Lower lobe of right lung (tissue), 2 donors: Measurements from ENCODE around the gene AHI1. TPM values are rescaled to one million over a fixed set of nuclear protein-coding genes. Genes with fewer than 3 reads are reported as not detected.

Experiments used
- ATAC-seq, 2 donors: fragments of 200-7000 bp; cut with Tn5 transposase; one replicate each; pipeline ENCODE4 v1.9.1; 2020 to 2022; ENCODE audit warnings: mild to moderate bottlenecking in 2 of 2, moderate library complexity in 2 of 2
- DNase-seq: peaks from one replicate; pipeline ENCODE4 v3.0.0-alpha.2; 2020
- H3K27ac ChIP-seq: fragments of 200-600 bp; one replicate; pipeline ENCODE4 v1.8.0; 2022
- H3K27me3 ChIP-seq: fragments of 200-600 bp; one replicate; pipeline ENCODE4 v1.8.0; 2022; ENCODE audit warnings: low read depth
- H3K36me3 ChIP-seq: fragments of 200-600 bp; one replicate; pipeline ENCODE4 v1.8.0; 2022; ENCODE audit warnings: mild to moderate bottlenecking
- H3K4me1 ChIP-seq: fragments of 200-600 bp; one replicate; pipeline ENCODE4 v1.8.0; 2022
- H3K4me3 ChIP-seq: fragments of 200-600 bp; one replicate; pipeline ENCODE4 v1.8.0; 2022; ENCODE audit warnings: mild to moderate bottlenecking
- H3K9me3 ChIP-seq: fragments of 200-600 bp; one replicate; pipeline ENCODE4 v1.8.0; 2022
- CTCF ChIP-seq: fragments of 200-600 bp; IDR thresholded peaks from one replicate; pipeline ENCODE4 v1.8.0; 2022; ENCODE audit warnings: antibody characterized with exemption, mild to moderate bottlenecking
- intact Hi-C: fragments of 100-400 bp; cut with DNase I; formaldehyde crosslinking; loops from one replicate; pipeline ENCODE4 v1.11.0; 2022
- total RNA-seq: library from RNA; stranded (reverse); fragmentation: NEBNext Ultra II Directional; extraction: Animal tissue kit (Norgen Biotek cat#: 25700); gene quantifications from one replicate; pipeline ENCODE4 v1.2.1, GENCODE V29; 2021
- donor health status: DM: no; HTN: yes; CAD: no; lungs with severe emphysema.

Gene AHI1
- total RNA-seq, 1 donor from 2014 or later, result 31.7 TPM

GRCh38 chr6:135268740-135269139, 228.8 kb downstream of the AHI1 start:
- TF ChIP-seq CTCF, result no peak
- Histone ChIP-seq H3K4me3 (no peak overlapping the region), H3K4me1 (no peaks in the 10 kb centered on the region), H3K9me3 (no peaks in the 10 kb centered on the region), H3K27me3 (no peaks in the 10 kb centered on the region), H3K36me3 (no peaks in the 10 kb centered on the region), H3K27ac (no peak overlapping the region)
- ATAC-seq, result no peak
- DNase-seq, result no peak
- intact Hi-C loops, result no loop called here

GRCh38 chr6:135268263-135268662, 229.3 kb downstream of the AHI1 start:
- Histone ChIP-seq H3K27me3 (no peaks in the 10 kb centered on the region), H3K4me3 (no peak overlapping the region), H3K27ac (no peak overlapping the region), H3K4me1 (no peaks in the 10 kb centered on the region), H3K36me3 (no peaks in the 10 kb centered on the region), H3K9me3 (no peaks in the 10 kb centered on the region)
- no peak for TF ChIP-seq CTCF
- no peak for DNase-seq
- no peak for ATAC-seq
- intact Hi-C loops, result no loop called here

- H3K27me3 ChIP-seq, result no peaks in the 10 kb centered on the region
- H3K27ac ChIP-seq, result no peak overlapping the region
- H3K9me3 ChIP-seq, result no peaks in the 10 kb centered on the region
- DNase-seq (no peak), ATAC-seq (no peak)
- H3K36me3 ChIP-seq, result no peaks in the 10 kb centered on the region
- TF ChIP-seq CTCF, result no peak
- no peak overlapping the region for H3K4me3 ChIP-seq
- no peaks in the 10 kb centered on the region for H3K4me1 ChIP-seq
- intact Hi-C loops, result no loop called here
Observed at GRCh38 chr6:135267085-135267484, 230.5 kb downstream of the AHI1 start.

- no peak for TF ChIP-seq CTCF
- no peak overlapping the region for H3K4me3 ChIP-seq
Observed at GRCh38 chr6:135266675-135267074, 230.9 kb downstream of the AHI1 start.

GRCh38 chr6:135265278-135265677, 232.3 kb downstream of the AHI1 start:
- Histone ChIP-seq H3K9me3 (no peaks in the 10 kb centered on the region), H3K4me1 (no peaks in the 10 kb centered on the region), H3K27ac (no peak overlapping the region), H3K27me3 (no peaks in the 10 kb centered on the region), H3K4me3 (no peak overlapping the region), H3K36me3 (no peaks in the 10 kb centered on the region)
- intact Hi-C loops, result no loop called here
- no peak for DNase-seq
- no peak for TF ChIP-seq CTCF
- ATAC-seq, result no peak

More at GRCh38 chr6:135266675-135267074, 230.9 kb downstream of the AHI1 start:
- no peak overlapping the region for H3K27ac ChIP-seq
- H3K27me3 ChIP-seq, result no peaks in the 10 kb centered on the region
- no peaks in the 10 kb centered on the region for H3K9me3 ChIP-seq
- no peaks in the 10 kb centered on the region for H3K4me1 ChIP-seq
- intact Hi-C loops, result no loop called here
- no peaks in the 10 kb centered on the region for H3K36me3 ChIP-seq
- DNase-seq, result no peak
- no peak for ATAC-seq
